SK-N-SH (cell line): ENCODE measurements around the gene TSHZ2.

Experiments
- CTCF ChIP-seq: fragments of 200-600 bp; sonication (generic); IDR thresholded peaks from 2 replicates; pipeline ENCODE4 v1.6.1; 2017; ENCODE audit warnings: antibody characterized with exemption, mild to moderate bottlenecking, moderate library complexity
- EZH2phosphoT487 ChIP-seq: fragments of 200-600 bp; sonication (generic); IDR thresholded peaks from 2 replicates; pipeline ENCODE4 v1.6.1; 2017; ENCODE audit warnings: low read depth, mixed run types, mild to moderate bottlenecking, antibody characterized with exemption, moderate library complexity, borderline replicate concordance
- NRF1 ChIP-seq: IDR thresholded peaks from 2 replicates; pipeline ENCODE4 v1.6.1; 2012; ENCODE audit warnings: low read depth, mild to moderate bottlenecking, low read length
- PBX3 ChIP-seq: IDR thresholded peaks from 2 replicates; pipeline ENCODE4; 2012
- POLR2AphosphoS5 ChIP-seq: IDR thresholded peaks from 2 replicates; pipeline ENCODE4 v1.6.1; 2012; ENCODE audit warnings: low read depth, low read length
- RAD21 ChIP-seq: IDR thresholded peaks from 2 replicates; pipeline ENCODE4 v1.6.1; 2012; ENCODE audit warnings: mild to moderate bottlenecking, low read length
- RCOR1 ChIP-seq: fragments of 150-350 bp; IDR thresholded peaks from 2 replicates; pipeline ENCODE4 v1.6.1; 2017; ENCODE audit warnings: antibody characterized with exemption, low read length
- SIN3A ChIP-seq: IDR thresholded peaks from 2 replicates; pipeline ENCODE4 v1.6.1; 2012; ENCODE audit warnings: low read depth, mild to moderate bottlenecking, low read length, moderate library complexity, borderline replicate concordance
- TCF12 ChIP-seq: IDR thresholded peaks from 2 replicates; pipeline ENCODE4 v1.4.0; 2012
- TEAD4 ChIP-seq: IDR thresholded peaks from 2 replicates; pipeline ENCODE4 v1.4.0; 2012; ENCODE audit warnings: mild to moderate bottlenecking, borderline replicate concordance; ENCODE audit not compliant: insufficient read depth
- USF1 ChIP-seq: IDR thresholded peaks from 2 replicates; pipeline ENCODE4 v1.4.0; 2012; ENCODE audit warnings: low read depth, borderline replicate concordance
- ZBTB33 ChIP-seq: IDR thresholded peaks from 2 replicates; pipeline ENCODE4 v1.4.0; 2012; ENCODE audit warnings: low read depth, borderline replicate concordance

GRCh38 chr20:53524589-53525312, 552.6 kb downstream of the TSHZ2 start:
- no peak for TF ChIP-seq PBX3
- TF ChIP-seq RCOR1 = no peak
- TF ChIP-seq CTCF = no peak
- no peak for TF ChIP-seq SIN3A
- TF ChIP-seq ZBTB33 = no peak
- TF ChIP-seq TEAD4 = no peak
- TF ChIP-seq RAD21 = no peak
- TF ChIP-seq POLR2AphosphoS5 = no peak
- no peak for TF ChIP-seq EZH2phosphoT487
- TF ChIP-seq NRF1 = no peak
- TF ChIP-seq TCF12 = no peak
- no peak for TF ChIP-seq USF1
